Measurements from ENCODE around the gene ZNF362.

Gene ZNF362

DNA sequence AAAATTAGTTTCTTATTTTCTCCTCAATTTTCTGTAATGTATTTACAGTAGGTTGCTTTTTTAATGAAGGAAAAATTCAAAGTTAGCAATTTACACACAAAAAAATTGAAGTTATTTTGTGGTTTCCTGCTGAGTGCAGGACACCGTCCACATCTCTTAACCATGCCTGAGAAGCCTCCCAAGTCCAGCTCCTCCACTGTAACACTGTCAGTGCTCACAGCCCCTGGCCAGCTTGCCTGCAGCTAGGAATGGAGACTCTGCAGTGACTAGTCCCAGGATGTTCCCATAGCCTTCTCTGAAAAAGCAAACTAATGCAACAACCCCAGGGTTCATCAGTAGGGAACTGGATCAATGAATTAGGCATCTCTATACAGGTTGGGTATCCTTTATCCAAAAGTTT lies 61.1 kb downstream of the ZNF362 start:
- DNase-seq = no peak
- intact Hi-C loops (cut with DNase I) = no loop called here

DNA sequence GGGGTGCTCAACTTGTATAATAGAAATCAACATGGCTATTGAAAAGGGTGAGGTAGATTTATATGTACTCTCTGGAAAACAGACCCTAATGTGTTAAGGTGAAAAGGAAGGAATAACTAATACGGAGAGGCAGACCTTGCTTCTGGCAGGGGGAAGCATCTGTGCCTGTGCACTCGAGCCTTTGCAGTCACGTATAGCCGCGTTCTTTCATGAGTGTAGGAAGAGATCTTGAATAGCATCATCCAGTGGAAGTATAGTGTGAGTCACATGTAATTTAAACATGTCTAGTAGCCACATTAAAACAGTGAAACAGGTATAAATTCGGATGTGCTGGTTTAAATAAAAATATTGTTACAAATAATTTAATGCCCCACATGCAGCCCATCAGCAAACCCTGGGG lies 61.7 kb downstream of the ZNF362 start:
- no peak for DNase-seq
- intact Hi-C loops (cut with DNase I) = no loop called here

DNA sequence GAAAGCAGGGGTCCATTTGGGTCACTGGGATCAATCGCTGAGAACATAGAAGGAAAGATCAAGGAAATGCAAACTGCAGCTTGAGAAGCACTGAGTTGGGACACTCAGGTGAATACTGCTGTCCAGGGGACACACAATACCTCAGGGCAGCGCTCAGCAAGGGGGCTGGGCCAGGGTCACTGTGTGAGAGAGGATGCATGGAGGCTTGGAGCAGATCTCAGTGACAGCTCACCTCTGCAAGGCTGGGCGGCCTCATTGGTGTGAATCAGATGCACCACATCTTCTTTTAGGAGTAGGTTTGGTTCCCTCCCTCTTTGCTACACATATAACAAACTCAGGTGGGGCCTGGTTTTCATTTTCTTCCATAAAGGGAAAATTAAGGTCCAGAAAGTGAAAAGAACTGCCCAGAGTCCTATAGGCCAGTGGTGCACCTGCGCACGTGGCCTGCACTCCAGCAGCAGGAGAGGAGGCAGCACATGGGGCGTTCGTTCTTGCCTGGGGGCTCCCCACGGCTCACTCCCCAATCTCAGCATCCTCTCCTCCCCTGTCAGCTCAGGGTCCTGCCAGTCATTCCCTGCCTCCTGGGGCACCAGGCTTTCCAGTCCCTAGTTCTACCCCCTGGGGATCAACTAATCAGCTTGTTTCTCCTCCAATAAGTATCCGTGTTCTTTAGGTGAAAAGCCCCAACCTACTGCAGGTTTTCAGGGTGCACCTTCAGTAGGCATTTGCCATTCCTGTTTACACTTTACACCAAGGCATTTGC lies 63.1 kb downstream of the ZNF362 start:
- intact Hi-C loops (cut with DNase I) = no loop called here
- no peak for DNase-seq

DNA sequence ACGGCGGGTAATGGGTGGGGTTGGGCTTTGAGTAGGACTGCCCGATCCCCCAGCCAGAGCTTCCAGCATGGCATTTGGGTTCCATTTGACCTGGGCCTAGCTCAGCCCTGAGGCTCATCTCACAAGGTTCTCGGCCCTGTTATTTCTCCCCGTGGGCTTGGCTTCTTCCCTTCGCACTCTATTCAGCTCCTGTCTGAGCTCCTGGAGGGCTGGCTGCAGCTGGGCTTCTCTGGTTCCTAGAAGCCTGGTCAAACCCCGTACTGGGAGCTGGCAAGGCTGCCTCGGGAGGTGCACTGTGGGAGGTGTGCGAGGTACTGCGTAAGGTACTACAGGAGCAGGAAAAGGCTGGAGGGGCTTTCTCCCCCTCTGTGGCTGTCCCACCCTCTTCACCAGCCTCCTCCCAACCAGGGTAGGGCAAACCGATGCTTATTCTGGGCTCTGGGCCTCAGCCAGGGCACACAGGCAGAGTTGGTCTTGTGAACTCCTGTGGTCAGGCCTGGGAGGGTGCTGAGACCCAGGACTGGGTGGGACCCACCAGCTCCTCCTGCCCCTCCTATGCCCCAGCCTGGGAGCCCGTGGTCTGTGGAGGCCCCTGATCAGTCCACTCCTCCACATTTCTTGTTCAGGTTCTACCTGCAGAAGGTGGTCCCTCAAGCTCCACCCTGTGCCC lies 63.8 kb downstream of the ZNF362 start:
- no peak for DNase-seq
- intact Hi-C loops (cut with DNase I) = no loop called here

DNA sequence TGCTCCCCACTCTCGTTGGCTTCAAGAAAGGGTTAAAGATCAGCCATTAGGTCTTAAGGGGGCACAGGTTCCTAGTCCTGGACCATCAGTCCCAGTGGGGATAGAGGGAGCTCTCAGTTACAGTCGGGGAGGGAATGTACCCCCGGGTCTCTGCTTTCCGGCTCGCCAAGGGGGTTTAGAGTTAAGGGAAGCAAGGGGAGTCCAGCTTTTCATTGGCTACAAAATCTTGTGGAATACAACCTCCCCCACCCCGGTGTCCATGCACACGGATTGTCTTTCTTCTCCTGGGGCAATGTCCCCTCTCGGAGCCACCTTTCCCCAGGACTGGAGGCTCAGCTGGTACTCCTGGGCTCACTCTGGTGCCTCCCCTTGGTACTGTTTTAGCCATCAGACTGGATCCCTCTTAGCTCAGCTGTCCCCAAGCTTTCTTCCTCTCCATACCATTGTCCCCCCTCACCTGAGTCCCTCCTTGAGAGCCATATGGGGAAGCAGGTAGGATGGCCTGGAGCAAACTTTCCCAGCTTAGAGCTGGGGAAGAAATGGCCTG lies 64.4 kb downstream of the ZNF362 start, which contains the start of gene A3GALT2:
Gene A3GALT2 (minus strand): TSS at position 480 of the 547 bp plus-strand sequence. CDS start 0 bp downstream, at position 480.
- DNase-seq = no peak
- intact Hi-C loops (cut with DNase I) = no loop called here

DNA sequence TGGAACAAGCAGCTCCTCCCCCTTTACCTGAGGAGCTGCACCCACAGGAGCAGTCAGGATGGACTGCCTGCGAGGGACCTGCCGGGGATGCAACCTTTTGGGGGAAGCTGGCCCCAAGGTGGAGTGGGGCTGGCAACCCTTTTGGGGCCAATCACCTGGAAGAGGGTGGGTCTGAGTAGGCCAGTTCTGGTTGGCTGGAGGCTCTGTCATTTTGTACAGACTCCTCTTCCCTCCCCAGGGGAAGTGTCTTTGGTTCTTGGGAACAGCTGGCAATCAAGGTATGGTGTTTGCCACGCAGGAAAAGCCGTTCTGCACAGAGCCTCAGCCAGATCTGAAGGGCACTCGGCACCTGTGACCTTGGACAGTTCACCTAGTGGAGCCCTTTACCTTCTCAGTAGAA lies 64.9 kb downstream of the ZNF362 start:
- intact Hi-C loops (cut with DNase I) = no loop called here
- DNase-seq = no peak

DNA sequence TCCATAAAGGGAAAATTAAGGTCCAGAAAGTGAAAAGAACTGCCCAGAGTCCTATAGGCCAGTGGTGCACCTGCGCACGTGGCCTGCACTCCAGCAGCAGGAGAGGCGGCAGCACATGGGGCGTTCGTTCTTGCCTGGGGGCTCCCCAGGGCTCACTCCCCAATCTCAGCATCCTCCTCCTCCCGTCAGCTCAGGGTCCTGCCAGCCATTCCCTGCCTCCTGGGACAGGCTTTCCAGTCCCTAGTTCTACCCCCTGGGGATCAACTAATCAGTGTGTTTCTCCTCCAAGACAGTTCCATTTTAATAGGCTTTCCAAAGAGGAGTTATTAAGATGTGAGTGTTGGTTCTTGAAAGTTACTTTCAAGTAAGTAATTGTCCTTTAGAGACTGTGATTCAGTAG lies 65.8 kb downstream of the ZNF362 start:
- intact Hi-C loops (cut with DNase I) = no loop called here
- no peak for DNase-seq

DNA sequence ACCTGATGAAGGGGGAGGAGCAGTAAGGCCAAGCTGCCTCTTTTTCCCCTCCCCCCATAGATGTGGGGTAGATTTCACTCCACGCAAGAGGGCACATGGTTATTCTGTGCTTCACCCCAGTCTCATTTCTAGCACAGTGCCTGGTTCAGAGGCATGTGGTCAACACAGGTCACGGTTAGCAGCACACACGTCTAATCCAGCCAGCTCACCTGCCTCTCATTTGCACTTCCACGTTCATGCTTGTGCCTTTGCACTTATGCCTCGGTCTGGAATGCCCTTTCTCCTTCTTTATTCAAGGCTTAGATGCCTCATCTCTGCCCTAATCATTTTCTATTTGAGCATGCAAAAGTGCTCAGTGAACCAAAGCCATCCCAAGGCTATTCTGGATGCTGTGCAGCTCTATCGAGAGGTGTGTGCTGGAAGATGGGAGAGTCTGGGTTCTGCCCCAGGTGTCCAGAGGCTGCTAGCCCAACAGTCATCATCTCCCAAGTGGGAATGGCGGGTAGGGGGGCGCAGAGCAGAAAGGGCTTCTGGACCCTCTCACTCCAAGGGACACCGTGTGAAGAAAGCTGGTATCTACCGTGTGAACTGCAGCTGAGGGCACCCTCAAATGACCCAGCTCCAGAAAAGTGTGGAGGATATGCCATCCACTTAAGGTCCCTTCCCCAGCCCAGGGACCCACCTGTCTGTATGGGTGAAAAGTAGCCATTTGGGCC lies 66.7 kb downstream of the ZNF362 start:
- intact Hi-C loops (cut with DNase I) = no loop called here
- DNase-seq = no peak

DNA sequence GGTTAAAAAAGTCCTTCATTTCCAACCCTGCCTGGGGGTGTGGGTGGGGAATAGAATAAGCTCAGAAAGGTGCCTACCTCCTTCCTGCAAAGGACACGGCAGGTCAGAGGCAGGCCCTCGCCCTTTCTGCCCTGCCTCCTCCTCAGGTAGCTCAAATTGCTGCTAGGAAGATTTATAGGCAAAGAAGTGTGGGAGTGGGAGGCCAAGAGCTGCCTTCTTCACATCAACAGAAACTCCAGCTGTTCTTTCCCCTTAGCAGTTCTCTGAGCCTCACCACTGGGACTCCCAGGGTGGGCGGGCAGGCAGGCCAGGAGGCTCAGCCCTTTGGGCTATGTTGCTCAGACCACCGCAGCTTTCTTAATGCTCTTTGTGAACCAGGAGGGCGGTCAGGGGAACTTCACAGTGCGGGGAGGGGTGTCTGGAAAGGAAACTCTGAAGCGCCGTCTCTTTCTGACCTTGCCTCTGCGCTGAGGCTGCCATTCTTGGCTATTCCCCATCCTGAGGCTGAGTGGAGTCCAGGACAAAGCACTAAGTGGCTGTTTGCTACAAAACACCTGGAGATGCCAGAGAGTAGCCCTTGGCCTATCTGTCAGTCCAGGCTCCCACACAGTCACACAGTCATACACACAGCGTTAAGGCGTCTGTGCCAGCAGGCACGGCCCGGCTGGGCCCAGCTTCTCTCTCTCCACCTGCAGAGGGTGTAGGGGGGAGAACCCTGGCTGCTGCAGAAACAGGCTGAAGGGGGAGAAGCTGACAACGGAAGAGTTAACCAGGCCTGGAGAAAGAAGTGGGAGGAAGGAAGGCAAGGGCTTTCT lies 67.6 kb downstream of the ZNF362 start:
- intact Hi-C loops (cut with DNase I) = no loop called here
- no peak for DNase-seq

DNA sequence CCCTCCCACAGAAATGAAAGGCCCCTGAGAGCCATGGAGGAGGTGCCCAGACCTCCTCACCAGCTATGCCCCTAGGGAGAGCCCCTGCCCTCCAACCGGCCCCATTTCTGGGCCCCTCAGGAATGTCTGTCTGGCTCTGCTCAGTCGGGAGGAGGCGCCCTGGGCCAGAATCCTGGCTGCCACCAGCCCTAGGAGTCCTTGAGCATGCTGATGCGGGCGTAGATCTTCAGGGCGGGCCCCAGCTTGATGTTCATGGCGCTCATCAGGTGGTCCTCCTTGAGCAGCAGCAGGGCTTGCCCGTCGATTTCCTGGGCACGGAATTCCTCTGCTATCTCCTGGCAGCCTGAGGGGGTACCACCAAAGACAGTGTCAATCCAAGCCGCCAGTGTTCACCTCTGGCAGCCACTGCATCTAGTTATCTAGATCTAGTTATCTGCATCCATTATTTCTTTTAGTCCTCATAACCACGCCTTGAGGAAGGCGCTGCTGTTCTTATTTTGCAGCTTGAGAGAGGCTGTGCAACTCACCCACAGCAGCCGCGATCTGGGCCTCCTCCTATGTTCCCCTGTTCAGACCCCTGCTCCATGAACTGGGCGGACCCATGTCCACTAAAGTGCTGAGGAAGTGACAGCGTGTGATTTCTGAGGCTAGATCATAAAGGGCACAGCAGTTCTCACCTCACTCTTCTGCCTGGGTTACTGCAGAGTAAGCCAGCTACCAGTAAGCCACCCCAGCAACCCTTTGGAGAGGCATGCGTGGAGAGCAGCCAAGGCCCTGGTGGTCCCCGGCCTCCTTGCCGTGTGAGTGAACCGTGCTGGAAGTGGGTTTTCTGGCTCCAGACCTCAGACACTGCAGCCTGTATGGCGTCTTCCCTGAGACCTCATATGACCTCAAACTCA lies 68.6 kb downstream of the ZNF362 start:
- DNase-seq = no peak
- intact Hi-C loops (cut with DNase I) = no loop called here

DNA sequence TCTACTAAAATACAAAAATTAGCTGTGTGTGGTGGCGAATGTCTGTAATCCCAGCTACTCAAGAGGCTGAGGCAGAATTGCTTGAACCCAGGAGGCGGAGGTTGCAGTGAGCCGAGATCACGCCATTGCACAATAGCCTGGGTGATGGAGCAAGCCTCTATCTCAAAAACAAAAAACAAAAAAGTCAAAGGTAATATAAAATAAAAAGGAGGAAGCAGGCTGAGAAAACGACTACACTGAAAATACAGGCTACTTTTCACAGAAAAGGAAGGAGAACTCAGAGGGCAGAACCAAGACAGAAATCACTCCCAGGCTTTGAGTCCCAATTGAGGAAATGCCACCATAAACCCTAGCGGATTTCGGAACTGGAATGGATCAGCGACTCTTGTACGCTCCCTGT lies 70.5 kb downstream of the ZNF362 start:
- no peak for DNase-seq
- intact Hi-C loops (cut with DNase I) = no loop called here

DNA sequence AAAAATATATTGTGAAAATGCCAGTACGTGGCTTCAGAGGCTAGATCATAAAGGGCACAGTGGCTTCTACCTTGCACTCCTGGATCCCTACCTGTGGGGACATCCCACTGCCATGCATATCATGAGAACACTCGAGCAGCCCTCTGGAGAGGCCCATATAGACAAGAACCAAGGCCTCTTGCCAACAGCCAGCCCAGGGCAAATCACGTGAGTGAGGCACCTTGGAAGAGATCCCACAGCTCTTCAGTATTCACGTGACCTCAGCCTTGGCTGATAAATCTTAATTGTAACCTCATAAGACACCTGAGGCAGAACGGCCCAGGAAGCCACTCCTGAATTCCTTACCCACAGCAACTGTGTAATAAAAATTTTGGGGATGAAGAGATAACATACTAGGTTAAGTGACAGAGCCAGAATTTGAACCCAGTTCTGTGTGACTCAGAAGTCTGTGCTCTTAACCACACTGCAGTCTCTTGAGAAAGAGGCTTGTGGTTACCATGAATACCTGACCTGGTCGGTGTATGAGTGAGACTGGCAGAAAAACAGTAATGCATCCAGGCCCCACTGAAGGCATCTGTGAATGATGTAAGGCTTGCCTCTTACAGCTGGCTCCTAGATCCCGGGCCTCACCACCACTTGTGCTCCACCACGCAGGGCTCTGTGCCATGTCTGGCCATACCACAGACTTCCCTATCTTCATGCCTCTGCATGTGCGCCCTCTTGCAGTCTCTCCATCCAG lies 71.5 kb downstream of the ZNF362 start:
- intact Hi-C loops (cut with DNase I) = no loop called here
- DNase-seq = peak in 35 of 42 donors; percentile 19 to 84 (median 59)

DNA sequence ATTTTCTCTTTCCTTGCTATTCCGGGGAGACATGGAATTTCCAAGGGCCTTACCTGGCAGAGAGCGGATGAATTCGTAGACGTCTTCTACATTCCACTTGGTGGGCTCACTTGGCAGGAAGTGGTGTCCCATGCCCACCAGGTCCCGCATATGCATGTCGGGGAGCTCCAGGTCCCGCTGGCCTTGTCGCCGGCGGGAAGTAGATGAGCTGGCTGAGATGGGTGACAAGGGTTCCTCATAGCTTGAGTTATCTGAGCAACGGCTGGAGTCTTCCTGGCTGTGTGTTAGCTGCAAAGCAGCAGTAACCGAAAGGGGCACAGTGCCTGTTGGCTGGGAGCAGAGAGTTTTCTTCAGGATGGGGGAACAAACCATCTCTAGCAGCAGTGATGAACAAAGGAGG lies 72.5 kb downstream of the ZNF362 start:
- intact Hi-C loops (cut with DNase I) = no loop called here
- DNase-seq = no peak

DNA sequence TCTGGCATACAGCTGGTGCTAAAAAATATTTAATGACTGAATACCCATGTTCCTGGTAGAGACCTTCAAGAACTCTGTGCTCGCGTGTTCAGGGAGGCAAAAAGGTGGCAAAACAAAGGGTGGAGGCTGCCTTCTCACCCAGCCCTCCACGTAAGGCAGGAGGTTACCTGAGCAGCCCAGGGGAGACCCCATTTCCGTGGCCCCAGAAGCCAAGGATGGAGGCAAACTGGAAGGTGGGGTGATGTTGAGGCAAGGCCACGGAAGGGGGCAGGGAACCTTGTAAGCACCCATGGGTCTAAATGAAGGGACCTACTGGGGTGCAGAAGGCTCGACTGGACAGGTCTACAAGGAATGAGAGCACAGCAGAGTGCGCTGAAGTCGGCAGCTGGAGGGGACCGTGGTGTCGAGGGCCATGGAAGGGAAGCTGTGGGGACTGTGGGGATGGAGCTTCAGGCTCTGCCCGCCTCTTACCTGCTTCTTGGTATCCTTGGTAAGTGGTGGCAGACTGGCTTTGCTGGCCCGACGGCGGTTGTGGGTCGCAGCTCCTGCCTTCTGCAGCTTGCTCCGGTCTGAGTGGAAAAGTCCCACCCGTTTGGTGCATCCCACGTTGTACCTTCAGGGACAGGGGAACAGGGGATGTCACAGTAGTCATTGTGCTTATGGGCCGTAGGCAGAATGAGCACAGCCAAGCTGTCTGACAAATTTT lies 73.5 kb downstream of the ZNF362 start:
- intact Hi-C loops (cut with DNase I) = no loop called here
- DNase-seq = no peak

DNA sequence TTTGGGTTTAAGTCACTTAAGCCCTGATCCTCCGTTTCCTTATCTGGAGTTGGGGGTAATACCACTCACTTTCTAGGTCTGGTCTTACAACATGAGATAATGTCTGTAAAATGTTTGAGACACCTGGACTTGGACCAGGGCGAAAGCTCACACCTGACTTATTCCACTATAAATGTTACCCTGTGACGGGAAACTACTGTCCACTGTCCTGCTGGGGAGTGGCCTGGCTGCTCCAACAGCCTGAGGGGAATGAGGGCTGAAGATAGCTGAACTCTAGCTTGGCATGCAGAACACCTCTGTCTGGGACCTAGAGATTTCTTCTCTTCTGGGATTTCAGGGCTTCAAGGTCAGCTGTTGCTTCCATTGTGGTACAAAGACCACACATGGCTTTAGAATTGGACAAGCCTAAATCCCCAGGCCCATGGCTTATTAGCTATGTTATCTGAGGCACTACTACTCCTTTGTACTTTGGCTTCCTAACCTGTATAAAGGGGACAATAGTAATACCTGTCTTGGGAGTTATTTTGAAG lies 74.1 kb downstream of the ZNF362 start:
- intact Hi-C loops (cut with DNase I) = no loop called here
- no peak for DNase-seq

DNA sequence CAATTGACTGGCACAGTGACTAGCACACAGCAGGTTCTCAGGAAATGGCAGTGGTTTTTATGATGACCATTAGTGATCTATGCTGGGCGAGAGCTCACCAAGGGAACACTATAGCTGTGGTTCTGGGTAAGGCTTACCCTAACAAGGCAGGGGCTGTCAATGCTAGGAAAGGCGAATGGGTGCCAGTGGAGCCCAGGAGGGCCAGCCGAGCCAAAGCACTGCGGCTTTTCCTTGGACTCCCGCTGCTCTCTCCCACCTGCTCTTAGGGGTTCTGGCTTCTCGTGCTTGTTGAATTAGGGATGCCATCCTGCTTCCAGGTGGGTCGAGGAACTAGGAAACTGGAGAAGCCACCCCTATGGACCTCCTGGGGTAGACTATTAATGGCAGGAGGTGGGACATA lies 74.6 kb downstream of the ZNF362 start:
- no peak for DNase-seq
- intact Hi-C loops (cut with DNase I) = no loop called here
